PC-9 (cell line): Measurements from ENCODE around the gene MYO10. TPM values are rescaled to one million over a fixed set of nuclear protein-coding genes. Genes with fewer than 3 reads are reported as not detected.

Experiments
- BruUV-seq: library from RNA; stranded (reverse); fragments of 400-500 nt; replicated peaks from 2 replicates; lab custom pipeline; 2021; lab: Mats Ljungman, UMichigan
- CTCF ChIA-PET: fragments of 300-600 bp; sonication (Branson Sonifier 250); formaldehyde crosslinking; loops from one replicate; lab custom pipeline; 2022; ENCODE audit warnings: antibody characterized with exemption; lab: Charles Lee
- POLR2A ChIA-PET: fragments of 300-600 bp; sonication (Branson Sonifier 250); formaldehyde crosslinking; loops from one replicate; lab custom pipeline; 2022; ENCODE audit warnings: antibody characterized with exemption; ENCODE audit not compliant: unreplicated experiment; lab: Charles Lee
- DNase-seq, 2 experiments: peaks; one replicate each; pipeline versions ENCODE4 v3.0.0 to v3.0.0-alpha.2; 2015 to 2022; ENCODE audit warnings: mixed read lengths in 1 of 2
- H2AFZ ChIP-seq: fragments of 200-600 bp; sonication (generic); 2 replicates; pipeline ENCODE4 v1.8.1; 2017; ENCODE audit warnings: antibody characterized with exemption
- H3F3A ChIP-seq: fragments of 200-600 bp; sonication (generic); 2 replicates; pipeline ENCODE4 v1.8.1; 2017; ENCODE audit warnings: antibody characterized with exemption, mild to moderate bottlenecking, low read depth; ENCODE audit not compliant: insufficient read depth
- H3K27ac ChIP-seq: fragments of 200-600 bp; sonication (generic); 2 replicates; pipeline ENCODE4 v1.6.1; 2016; ENCODE audit warnings: mixed run types
- H3K27me3 ChIP-seq: fragments of 200-600 bp; sonication (generic); 2 replicates; pipeline ENCODE4 v1.6.1; 2016; ENCODE audit warnings: low read depth, mixed run types; ENCODE audit not compliant: insufficient read depth
- H3K36me3 ChIP-seq: fragments of 200-600 bp; sonication (generic); 2 replicates; pipeline ENCODE4 v1.6.1; 2016; ENCODE audit warnings: low read depth, mixed run types
- H3K4me1 ChIP-seq: fragments of 200-600 bp; sonication (generic); replicated peaks from 2 replicates; pipeline ENCODE4 v1.6.1; 2016; ENCODE audit warnings: mixed run types; ENCODE audit not compliant: insufficient read depth
- H3K4me2 ChIP-seq: fragments of 200-600 bp; sonication (generic); 2 replicates; pipeline ENCODE4 v1.6.1; 2017; ENCODE audit warnings: mixed run types
- H3K4me3 ChIP-seq: fragments of 200-600 bp; sonication (generic); 2 replicates; pipeline ENCODE4 v1.6.1; 2016; ENCODE audit warnings: mixed run types
- H3K79me2 ChIP-seq: fragments of 200-600 bp; sonication (generic); 2 replicates; pipeline ENCODE4 v1.6.1; 2017; ENCODE audit warnings: low read depth, mixed run types
- H3K9me2 ChIP-seq: fragments of 200-600 bp; sonication (generic); 2 replicates; pipeline ENCODE4 v1.8.1; 2017; ENCODE audit warnings: mild to moderate bottlenecking; ENCODE audit not compliant: insufficient read depth
- H3K9me3 ChIP-seq: fragments of 200-600 bp; sonication (generic); 2 replicates; pipeline ENCODE4 v1.8.1; 2016; ENCODE audit warnings: low read depth; ENCODE audit not compliant: insufficient read depth
- H4K20me1 ChIP-seq: fragments of 200-600 bp; sonication (generic); 2 replicates; pipeline ENCODE4 v1.8.1; 2017; ENCODE audit not compliant: insufficient read depth
- EZH2 ChIP-seq: fragments of 200-600 bp; sonication (generic); IDR thresholded peaks from 2 replicates; pipeline ENCODE4 v1.8.0; 2017; ENCODE audit warnings: antibody characterized with exemption, low read depth
- intact Hi-C: fragments of 100-400 bp; cut with micrococcal nuclease; formaldehyde crosslinking; loops from one replicate; pipeline ENCODE4 v1.10.0; 2022; ENCODE audit not compliant: unreplicated experiment
- total RNA-seq: library from RNA; stranded (reverse); gene quantifications from 2 replicates; pipeline ENCODE4 v1.2.3, GENCODE V29; 2021
- TF ChIP-seq, protein P1 (sequence below): fragments of 200-600 bp; sonication (generic); conservative IDR thresholded peaks from 2 replicates; pipeline ENCODE4 v1.6.1; 2017; ENCODE audit warnings: mixed run types, antibody characterized with exemption, mild to moderate bottlenecking, moderate library complexity

The MYO10 gene
- total RNA-seq, 1 experiment from 2014 or later: 92.8 TPM

DNA sequence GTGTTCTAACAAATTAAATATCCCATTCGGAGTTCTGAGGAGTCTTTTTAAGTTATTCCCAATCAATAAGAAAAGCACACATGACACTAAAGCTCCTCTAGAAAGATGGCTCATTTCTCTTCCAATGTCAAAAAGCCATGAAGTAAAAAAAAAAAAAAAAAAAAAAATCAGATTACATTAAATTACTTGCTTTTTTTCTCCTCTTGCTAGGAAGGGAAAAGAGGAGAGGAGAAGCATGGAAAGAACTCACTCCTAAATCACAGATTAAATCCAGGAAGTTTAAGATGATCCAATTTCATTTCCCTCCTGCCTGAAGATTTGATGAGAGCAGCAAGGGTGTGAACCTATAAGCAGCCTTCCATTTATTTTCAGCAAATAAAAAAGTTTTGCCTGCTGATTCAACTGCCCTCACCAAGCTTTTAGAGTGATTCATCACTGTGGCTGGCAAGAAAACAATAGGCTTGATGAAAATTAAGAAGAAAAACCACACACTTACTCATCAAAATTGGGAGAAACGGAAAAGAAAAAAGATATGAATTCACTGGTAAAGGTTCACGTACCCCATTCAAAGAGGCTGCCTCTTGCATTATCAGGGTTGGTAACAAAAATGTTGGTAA is 19.7 kb downstream of the MYO10 start:
- Histone ChIP-seq H3K9me3 (no peaks in the 10 kb centered on the region), H3K9me2 (no peaks in the 10 kb centered on the region), H3K27me3 (no peaks in the 10 kb centered on the region), H3K4me2 (peak overlapping the region; percentile 58), H3K79me2 (peaks cover 86% of the 10 kb centered on the region), H3F3A (peaks cover 39% of the 10 kb centered on the region), H4K20me1 (no peaks in the 10 kb centered on the region), H3K4me3 (no peak overlapping the region; the same call in 1 of the 2 replicates), H3K36me3 (no peaks in the 10 kb centered on the region), H2AFZ (no peak overlapping the region), H3K27ac (peak overlapping the region; percentile 77), H3K4me1 (peaks cover 67% of the 10 kb centered on the region)
- intact Hi-C loops: no loop called here
- peak; percentile 70 to 98 for DNase-seq
- no peak for TF ChIP-seq EZH2
- TF ChIP-seq, protein P1, sequence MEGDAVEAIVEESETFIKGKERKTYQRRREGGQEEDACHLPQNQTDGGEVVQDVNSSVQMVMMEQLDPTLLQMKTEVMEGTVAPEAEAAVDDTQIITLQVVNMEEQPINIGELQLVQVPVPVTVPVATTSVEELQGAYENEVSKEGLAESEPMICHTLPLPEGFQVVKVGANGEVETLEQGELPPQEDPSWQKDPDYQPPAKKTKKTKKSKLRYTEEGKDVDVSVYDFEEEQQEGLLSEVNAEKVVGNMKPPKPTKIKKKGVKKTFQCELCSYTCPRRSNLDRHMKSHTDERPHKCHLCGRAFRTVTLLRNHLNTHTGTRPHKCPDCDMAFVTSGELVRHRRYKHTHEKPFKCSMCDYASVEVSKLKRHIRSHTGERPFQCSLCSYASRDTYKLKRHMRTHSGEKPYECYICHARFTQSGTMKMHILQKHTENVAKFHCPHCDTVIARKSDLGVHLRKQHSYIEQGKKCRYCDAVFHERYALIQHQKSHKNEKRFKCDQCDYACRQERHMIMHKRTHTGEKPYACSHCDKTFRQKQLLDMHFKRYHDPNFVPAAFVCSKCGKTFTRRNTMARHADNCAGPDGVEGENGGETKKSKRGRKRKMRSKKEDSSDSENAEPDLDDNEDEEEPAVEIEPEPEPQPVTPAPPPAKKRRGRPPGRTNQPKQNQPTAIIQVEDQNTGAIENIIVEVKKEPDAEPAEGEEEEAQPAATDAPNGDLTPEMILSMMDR: no peak
- ChIA-PET POLR2A (interaction anchor here (0.5 to 0.7 kb wide), 3 partner anchors 20 to 390 kb away, joined by 4 to 8 read pairs (median 5); partner anchors contain the start of gene MYO10), CTCF (interaction anchor here (0.6 kb wide), 1 partner anchor 273 kb away, joined by 3 read pairs; no protein-coding TSS in a partner anchor)
- no TSS peak for BruUV-seq

- H3K27ac ChIP-seq: peak overlapping the region; percentile 74; the same call in 1 of the 2 replicates
- no TSS peak for BruUV-seq
- H3K27me3 ChIP-seq: no peaks in the 10 kb centered on the region
- ChIA-PET POLR2A (interaction anchor here (0.9 to 1.1 kb wide), 2 partner anchors 20 to 105 kb away, joined by 3 to 7 read pairs; no protein-coding TSS in a partner anchor), CTCF (interaction anchor here (1.1 kb wide), 1 partner anchor 274 kb away, joined by 4 read pairs; no protein-coding TSS in a partner anchor)
- no peak overlapping the region for H2AFZ ChIP-seq
- H3K4me1 ChIP-seq: peaks cover 67% of the 10 kb centered on the region
- no peaks in the 10 kb centered on the region for H4K20me1 ChIP-seq
- TF ChIP-seq, protein P1: no peak
- no peak for TF ChIP-seq EZH2
- no peaks in the 10 kb centered on the region for H3K36me3 ChIP-seq
- intact Hi-C loops: no loop called here
- H3K79me2 ChIP-seq: peaks cover 86% of the 10 kb centered on the region
- H3K4me2 ChIP-seq: peak overlapping the region; percentile 70; the same call in 1 of the 2 replicates
- peaks cover 39% of the 10 kb centered on the region for H3F3A ChIP-seq
- no peak overlapping the region for H3K4me3 ChIP-seq
- DNase-seq: no peak
- no peaks in the 10 kb centered on the region for H3K9me3 ChIP-seq
- no peaks in the 10 kb centered on the region for H3K9me2 ChIP-seq
These were observed 21.5 kb downstream of the MYO10 start for GRCh38 chr5:16914584-16914983.

DNA sequence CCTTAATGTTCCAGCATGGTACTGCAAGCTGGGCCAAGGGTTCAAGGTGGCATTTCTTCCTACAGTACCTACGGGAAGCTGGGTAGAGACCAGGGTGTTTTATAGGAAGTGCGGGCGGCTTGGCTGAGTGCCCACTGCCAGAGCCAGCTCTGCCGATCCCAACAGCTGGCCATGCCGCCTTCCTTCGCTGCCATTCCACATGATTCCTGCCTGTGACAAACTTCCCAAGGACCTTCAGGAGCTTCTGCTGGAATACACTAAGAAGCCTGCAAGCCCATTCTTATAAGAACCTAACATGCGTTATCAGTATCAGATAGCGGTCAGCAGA is 22.0 kb downstream of the MYO10 start:
- H3K27me3 ChIP-seq: no peaks in the 10 kb centered on the region
- no peak overlapping the region for H2AFZ ChIP-seq
- peaks cover 65% of the 10 kb centered on the region for H3K4me1 ChIP-seq
- no peaks in the 10 kb centered on the region for H3K9me2 ChIP-seq
- BruUV-seq: TSS peak; percentile 96
- POLR2A ChIA-PET: interaction anchor here (0.9 to 1.1 kb wide), 2 partner anchors 21 to 104 kb away, joined by 3 to 7 read pairs; no protein-coding TSS in a partner anchor
- no peaks in the 10 kb centered on the region for H3K36me3 ChIP-seq
- no peak for TF ChIP-seq EZH2
- TF ChIP-seq, protein P1: no peak
- DNase-seq: no peak
- CTCF ChIA-PET: interaction anchor here (0.6 to 1.1 kb wide), 4 partner anchors 22 to 277 kb away, joined by 3 to 8 read pairs (median 4); partner anchors contain the start of gene MYO10
- intact Hi-C loops: no loop called here
- H3K4me2 ChIP-seq: peak overlapping the region; percentile 70
- no peaks in the 10 kb centered on the region for H4K20me1 ChIP-seq
- H3K79me2 ChIP-seq: peaks cover 86% of the 10 kb centered on the region
- H3K27ac ChIP-seq: peak overlapping the region; percentile 74
- no peaks in the 10 kb centered on the region for H3K9me3 ChIP-seq
- H3F3A ChIP-seq: peaks cover 39% of the 10 kb centered on the region
- no peak overlapping the region; the same call in 1 of the 2 replicates for H3K4me3 ChIP-seq
